ENCODE measurements around the gene RANGRF. TPM values are rescaled to one million over a fixed set of nuclear protein-coding genes. Genes with fewer than 3 reads are reported as not detected.

Gene RANGRF
- total and polyA plus RNA-seq, 4 donors, result 6.9 to 19.9 (median 8.9) TPM

GRCh38 chr17:8310601-8311123, 22.2 kb downstream of the RANGRF start:
- WGBS, result 46% methylated on average over 10 of the region's 10 CpGs
- no peak overlapping the region for H3K9ac ChIP-seq (ENCODE audit: low read depth in 1 of 2, low read length in 2 of 2)
- H3K9me3 ChIP-seq (ENCODE audit: control insufficient read depth in 4 of 4, low read length in 3 of 4), result no peaks in the 10 kb centered on the region
- H3K27me3 ChIP-seq (ENCODE audit: control insufficient read depth in 4 of 4, insufficient read depth in 4 of 4, low read length in 3 of 4), result peaks cover 0 to 3% (median 1%) of the 10 kb centered on the region in 4 donors
- no peaks in the 10 kb centered on the region for H3K36me3 ChIP-seq (ENCODE audit: control insufficient read depth in 4 of 4, insufficient read depth in 3 of 4, low read depth in 1 of 4, low read length in 3 of 4)
- TF ChIP-seq TAF1 (conservative IDR thresholded peaks at IDR 0.05) (no peak), ATF3 (IDR thresholded peaks at IDR 0.05) (no peak), HNF4A (conservative IDR thresholded peaks at IDR 0.05) (no peak), SP1 (IDR thresholded peaks at IDR 0.05) (no peak), NR2F2 (IDR thresholded peaks at IDR 0.05) (no peak), RAD21 (IDR thresholded peaks at IDR 0.05) (no peak), RXRA (IDR thresholded peaks at IDR 0.05) (no peak), MAX (IDR thresholded peaks at IDR 0.05) (no peak), YY1 (IDR thresholded peaks at IDR 0.05) (no peak), REST (IDR thresholded peaks at IDR 0.05) (no peak), EGR1 (IDR thresholded peaks at IDR 0.05; ENCODE audit: low read depth in 2 of 2) (no peak), JUND (IDR thresholded peaks at IDR 0.05) (no peak), FOXA2 (IDR thresholded peaks at IDR 0.05) (no peak), ZBTB33 (IDR thresholded peaks at IDR 0.05) (no peak), GABPA (IDR thresholded peaks at IDR 0.05 in 1 of 2, conservative IDR thresholded peaks at IDR 0.05 in 1 of 2) (no peak)
- no peak for DNase-seq (ENCODE audit: low spot score)
- H3K4me3 ChIP-seq (ENCODE audit: low read depth in 1 of 3, low read length in 3 of 3), result no peak overlapping the region
- peak overlapping the region; percentile 12 to 37 for H3K27ac ChIP-seq (ENCODE audit: low read depth in 1 of 2, low read length in 2 of 2)
- H3K4me1 ChIP-seq (ENCODE audit: control insufficient read depth in 4 of 4, insufficient read depth in 4 of 4, low read length in 3 of 4), result peaks cover 0 to 5% (median 3%) of the 10 kb centered on the region in 4 donors

GRCh38 chr17:8311131-8311790, 22.8 kb downstream of the RANGRF start:
- peak overlapping the region; percentile 12 to 31 for H3K27ac ChIP-seq (ENCODE audit: low read depth in 1 of 2, low read length in 2 of 2)
- no peak for DNase-seq (ENCODE audit: low spot score)
- H3K4me1 ChIP-seq (ENCODE audit: control insufficient read depth in 4 of 4, insufficient read depth in 4 of 4, low read length in 3 of 4), result peaks cover 0 to 8% (median 3%) of the 10 kb centered on the region in 4 donors
- H3K9ac ChIP-seq (ENCODE audit: low read depth in 1 of 2, low read length in 2 of 2), result no peak overlapping the region
- no peaks in the 10 kb centered on the region for H3K9me3 ChIP-seq (ENCODE audit: control insufficient read depth in 4 of 4, low read length in 3 of 4)
- H3K36me3 ChIP-seq (ENCODE audit: control insufficient read depth in 4 of 4, insufficient read depth in 3 of 4, low read depth in 1 of 4, low read length in 3 of 4), result no peaks in the 10 kb centered on the region
- no peak for TF ChIP-seq CTCF (IDR thresholded peaks at IDR 0.05; ENCODE audit: low read depth, low read length, missing input control)
- peak; percentile 39 for TF ChIP-seq NR2F2 (IDR thresholded peaks at IDR 0.05)
- 77% methylated on average over 25 of the region's 25 CpGs for WGBS
- H3K27me3 ChIP-seq (ENCODE audit: control insufficient read depth in 4 of 4, insufficient read depth in 4 of 4, low read length in 3 of 4), result peaks cover 0 to 3% (median 1%) of the 10 kb centered on the region in 4 donors
- no peak overlapping the region for H3K4me3 ChIP-seq (ENCODE audit: low read depth in 1 of 3, low read length in 3 of 3)

All from liver (tissue), 9 donors.